ENCODE results near the gene CEACAM20.

The CEACAM20 gene

GRCh38 chr19:44532819-44533218 lies 3.3 kb upstream of the CEACAM20 start:
- Histone ChIP-seq H3K27me3 (replicated peaks) (no peaks in the 10 kb centered on the region), H3K36me3 (replicated peaks) (no peaks in the 10 kb centered on the region), H3K27ac (no peak overlapping the region), H3K4me3 (ENCODE audit: low read depth, low read length) (no peak overlapping the region)
- no peak for TF ChIP-seq CTCF (IDR thresholded peaks at IDR 0.05; ENCODE audit: low read depth, low read length, missing control alignments)
- in situ Hi-C loops (cut with HindIII; ENCODE audit: low pct_ligation_motif_present, low sequenced_read_pairs): no loop called here
- no peak for DNase-seq

DNA sequence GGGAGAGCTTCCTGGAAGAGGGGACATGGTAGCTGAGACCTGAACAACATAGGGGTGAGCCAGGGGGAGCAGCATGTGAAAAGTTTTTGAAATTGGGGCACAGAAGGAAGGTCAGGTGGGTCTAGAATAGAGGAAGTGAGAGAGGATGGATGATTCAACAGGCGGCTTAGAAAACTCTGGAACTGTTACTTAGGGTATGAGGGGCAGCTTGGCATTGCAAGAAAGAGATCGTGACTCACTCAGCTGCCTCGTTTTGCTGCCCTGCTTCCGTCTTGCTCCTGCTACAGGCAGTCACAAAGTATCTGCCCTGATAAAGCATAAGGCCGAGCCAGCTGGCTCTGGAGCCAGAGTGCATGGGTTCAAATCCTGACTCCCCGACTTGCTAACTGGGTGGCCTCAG lies 1.3 kb upstream of the CEACAM20 start:
- TF ChIP-seq CTCF (IDR thresholded peaks at IDR 0.05; ENCODE audit: low read depth, low read length, missing control alignments): no peak
- no peaks in the 10 kb centered on the region for H3K27me3 ChIP-seq (replicated peaks)
- peak; percentile 11 for DNase-seq

GRCh38 chr19:44527554-44527953 lies 1.9 kb downstream of the CEACAM20 start:
- Histone ChIP-seq H3K27me3 (replicated peaks) (no peaks in the 10 kb centered on the region), H3K27ac (no peak overlapping the region), H3K36me3 (replicated peaks) (no peaks in the 10 kb centered on the region), H3K4me3 (ENCODE audit: low read depth, low read length) (no peak overlapping the region)
- no peak for TF ChIP-seq CTCF (IDR thresholded peaks at IDR 0.05; ENCODE audit: low read depth, low read length, missing control alignments)
- in situ Hi-C loops (cut with HindIII; ENCODE audit: low pct_ligation_motif_present, low sequenced_read_pairs): no loop called here
- DNase-seq: no peak

More for the DNA sequence above, 1.3 kb upstream of the CEACAM20 start:
- no peak overlapping the region for H3K4me3 ChIP-seq (ENCODE audit: low read depth, low read length)
- no peak overlapping the region for H3K27ac ChIP-seq
- no peaks in the 10 kb centered on the region for H3K36me3 ChIP-seq (replicated peaks)
- in situ Hi-C loops (cut with HindIII; ENCODE audit: low pct_ligation_motif_present, low sequenced_read_pairs): no loop called here

GRCh38 chr19:44525721-44526430 lies 3.6 kb downstream of the CEACAM20 start:
- Histone ChIP-seq H3K36me3 (replicated peaks) (no peaks in the 10 kb centered on the region), H3K27me3 (replicated peaks) (no peaks in the 10 kb centered on the region), H3K27ac (no peak overlapping the region), H3K4me3 (ENCODE audit: low read depth, low read length) (no peak overlapping the region)
- in situ Hi-C loops (cut with HindIII; ENCODE audit: low pct_ligation_motif_present, low sequenced_read_pairs): no loop called here
- TF ChIP-seq CTCF (IDR thresholded peaks at IDR 0.05; ENCODE audit: low read depth, low read length, missing control alignments): no peak
- no peak for DNase-seq

DNA sequence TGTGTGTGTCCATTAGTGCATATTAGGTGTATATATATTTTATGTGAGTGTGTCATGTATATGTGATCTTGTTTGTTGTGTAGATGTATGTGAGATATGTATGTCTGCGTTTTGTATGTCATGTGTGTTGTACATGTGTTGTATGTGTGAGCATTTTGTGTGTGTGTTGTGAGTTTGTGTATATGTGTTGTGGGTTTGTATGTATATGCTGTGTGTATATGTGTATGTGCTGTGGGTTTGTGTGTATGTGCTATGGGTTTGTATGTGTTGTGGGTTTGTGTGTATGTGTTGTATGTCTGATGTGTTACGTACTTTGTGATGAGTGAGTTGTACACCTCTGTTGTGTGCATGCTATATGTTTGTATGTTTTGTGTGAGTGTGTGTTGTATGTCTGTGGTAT lies 8.1 kb downstream of the CEACAM20 start:
- TF ChIP-seq CTCF (IDR thresholded peaks at IDR 0.05; ENCODE audit: low read depth, low read length, missing control alignments): no peak
- in situ Hi-C loops (cut with HindIII; ENCODE audit: low pct_ligation_motif_present, low sequenced_read_pairs): no loop called here
- Histone ChIP-seq H3K4me3 (ENCODE audit: low read depth, low read length) (no peak overlapping the region), H3K27me3 (replicated peaks) (no peaks in the 10 kb centered on the region), H3K27ac (no peak overlapping the region), H3K36me3 (replicated peaks) (no peaks in the 10 kb centered on the region)
- DNase-seq: no peak

- TF ChIP-seq CTCF (IDR thresholded peaks at IDR 0.05; ENCODE audit: low read depth, low read length, missing control alignments): no peak
- Histone ChIP-seq H3K36me3 (replicated peaks) (no peaks in the 10 kb centered on the region), H3K27ac (no peak overlapping the region), H3K4me3 (ENCODE audit: low read depth, low read length) (no peak overlapping the region), H3K27me3 (replicated peaks) (no peaks in the 10 kb centered on the region)
- DNase-seq: no peak
- in situ Hi-C loops (cut with HindIII; ENCODE audit: low pct_ligation_motif_present, low sequenced_read_pairs): no loop called here
Observed at GRCh38 chr19:44517146-44517545, 12.3 kb downstream of the CEACAM20 start.

Measured in brain microvascular endothelial cell (primary cell).